Panc1 (cell line): ENCODE measurements around the gene CIROP.

Experiments used
- POLR2AphosphoS5 ChIP-seq: IDR thresholded peaks from 2 replicates; pipeline ENCODE4 v1.6.1; 2012; ENCODE audit warnings: mild to moderate bottlenecking, low read depth, low read length, moderate library complexity
- SIN3A ChIP-seq: IDR thresholded peaks from 2 replicates; pipeline ENCODE4 v1.6.1; 2012; ENCODE audit warnings: low read depth, mild to moderate bottlenecking, low read length, moderate library complexity, borderline replicate concordance; ENCODE audit not compliant: insufficient read depth
- TF ChIP-seq, protein P1 (sequence below): fragments of 450-650 bp; IDR thresholded peaks from 2 replicates; pipeline ENCODE4 v1.5.1; 2017; ENCODE audit warnings: mild to moderate bottlenecking
- TF ChIP-seq, protein P2 (sequence below), 2 experiments: IDR thresholded peaks; 2 replicates each; pipeline ENCODE4 v1.6.1; 2011 to 2012; ENCODE audit warnings: low read depth in 2 of 2, control low read depth in 1 of 2, low read length in 1 of 2, mild to moderate bottlenecking in 1 of 2, moderate library complexity in 1 of 2; ENCODE audit not compliant: insufficient read depth in 1 of 2

DNA sequence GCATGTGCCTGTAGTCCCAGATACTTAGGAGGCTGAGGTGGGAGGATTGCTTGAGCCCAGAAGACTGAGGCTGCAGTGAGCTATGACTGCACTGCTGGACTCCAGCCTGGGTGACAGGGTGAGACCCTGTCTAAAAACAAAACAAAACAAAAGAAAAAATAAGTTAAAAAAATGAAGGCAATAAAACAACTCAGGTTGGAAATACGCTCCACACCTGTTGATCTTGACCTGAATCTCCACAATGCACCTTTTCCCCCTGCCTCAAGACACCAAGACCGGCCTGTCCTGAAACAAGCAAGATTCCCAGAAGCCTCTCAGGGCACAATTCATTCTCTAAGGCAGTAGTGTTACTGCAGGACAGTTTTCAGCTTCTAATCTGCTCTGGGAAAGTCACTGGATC is 35.1 kb upstream of the CIROP start:
- TF ChIP-seq, protein P1, sequence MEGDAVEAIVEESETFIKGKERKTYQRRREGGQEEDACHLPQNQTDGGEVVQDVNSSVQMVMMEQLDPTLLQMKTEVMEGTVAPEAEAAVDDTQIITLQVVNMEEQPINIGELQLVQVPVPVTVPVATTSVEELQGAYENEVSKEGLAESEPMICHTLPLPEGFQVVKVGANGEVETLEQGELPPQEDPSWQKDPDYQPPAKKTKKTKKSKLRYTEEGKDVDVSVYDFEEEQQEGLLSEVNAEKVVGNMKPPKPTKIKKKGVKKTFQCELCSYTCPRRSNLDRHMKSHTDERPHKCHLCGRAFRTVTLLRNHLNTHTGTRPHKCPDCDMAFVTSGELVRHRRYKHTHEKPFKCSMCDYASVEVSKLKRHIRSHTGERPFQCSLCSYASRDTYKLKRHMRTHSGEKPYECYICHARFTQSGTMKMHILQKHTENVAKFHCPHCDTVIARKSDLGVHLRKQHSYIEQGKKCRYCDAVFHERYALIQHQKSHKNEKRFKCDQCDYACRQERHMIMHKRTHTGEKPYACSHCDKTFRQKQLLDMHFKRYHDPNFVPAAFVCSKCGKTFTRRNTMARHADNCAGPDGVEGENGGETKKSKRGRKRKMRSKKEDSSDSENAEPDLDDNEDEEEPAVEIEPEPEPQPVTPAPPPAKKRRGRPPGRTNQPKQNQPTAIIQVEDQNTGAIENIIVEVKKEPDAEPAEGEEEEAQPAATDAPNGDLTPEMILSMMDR, result no peak
- TF ChIP-seq, protein P2, sequence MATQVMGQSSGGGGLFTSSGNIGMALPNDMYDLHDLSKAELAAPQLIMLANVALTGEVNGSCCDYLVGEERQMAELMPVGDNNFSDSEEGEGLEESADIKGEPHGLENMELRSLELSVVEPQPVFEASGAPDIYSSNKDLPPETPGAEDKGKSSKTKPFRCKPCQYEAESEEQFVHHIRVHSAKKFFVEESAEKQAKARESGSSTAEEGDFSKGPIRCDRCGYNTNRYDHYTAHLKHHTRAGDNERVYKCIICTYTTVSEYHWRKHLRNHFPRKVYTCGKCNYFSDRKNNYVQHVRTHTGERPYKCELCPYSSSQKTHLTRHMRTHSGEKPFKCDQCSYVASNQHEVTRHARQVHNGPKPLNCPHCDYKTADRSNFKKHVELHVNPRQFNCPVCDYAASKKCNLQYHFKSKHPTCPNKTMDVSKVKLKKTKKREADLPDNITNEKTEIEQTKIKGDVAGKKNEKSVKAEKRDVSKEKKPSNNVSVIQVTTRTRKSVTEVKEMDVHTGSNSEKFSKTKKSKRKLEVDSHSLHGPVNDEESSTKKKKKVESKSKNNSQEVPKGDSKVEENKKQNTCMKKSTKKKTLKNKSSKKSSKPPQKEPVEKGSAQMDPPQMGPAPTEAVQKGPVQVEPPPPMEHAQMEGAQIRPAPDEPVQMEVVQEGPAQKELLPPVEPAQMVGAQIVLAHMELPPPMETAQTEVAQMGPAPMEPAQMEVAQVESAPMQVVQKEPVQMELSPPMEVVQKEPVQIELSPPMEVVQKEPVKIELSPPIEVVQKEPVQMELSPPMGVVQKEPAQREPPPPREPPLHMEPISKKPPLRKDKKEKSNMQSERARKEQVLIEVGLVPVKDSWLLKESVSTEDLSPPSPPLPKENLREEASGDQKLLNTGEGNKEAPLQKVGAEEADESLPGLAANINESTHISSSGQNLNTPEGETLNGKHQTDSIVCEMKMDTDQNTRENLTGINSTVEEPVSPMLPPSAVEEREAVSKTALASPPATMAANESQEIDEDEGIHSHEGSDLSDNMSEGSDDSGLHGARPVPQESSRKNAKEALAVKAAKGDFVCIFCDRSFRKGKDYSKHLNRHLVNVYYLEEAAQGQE (IDR thresholded peaks at IDR 0.05; ENCODE audit: insufficient read depth in 1 of 2, low read depth in 2 of 2, low read length in 1 of 2), result no peak
- TF ChIP-seq POLR2AphosphoS5 (no peak), SIN3A (no peak)
